K562 (cell line): Measurements from ENCODE around the gene MANEAL. TPM values are rescaled to one million over a fixed set of nuclear protein-coding genes. Genes with fewer than 3 reads are reported as not detected.

Experiments
- C11orf30 ChIP-seq: fragments of 450-650 bp; IDR thresholded peaks from 2 replicates; pipeline ENCODE4 v1.6.1; 2016; ENCODE audit warnings: low read depth, mild to moderate bottlenecking
- CREB1 ChIP-seq, 2 experiments: sonication (generic) in 1 of 2; formaldehyde crosslinking in 1 of 2; IDR thresholded peaks; 2 replicates each; pipeline versions ENCODE4 v1.6.1 to v1.8.0; 2012 to 2022; ENCODE audit warnings: inconsistent platforms in 1 of 2, mild to moderate bottlenecking in 1 of 2, missing genetic modification reagents in 1 of 2, moderate library complexity in 1 of 2
- CTCFL ChIP-seq: IDR thresholded peaks from 2 replicates; pipeline ENCODE4 v1.6.1; 2011; ENCODE audit warnings: borderline replicate concordance, low read depth, mild to moderate bottlenecking, moderate library complexity, low read length; ENCODE audit not compliant: insufficient read depth, poor library complexity, severe bottlenecking
- ETV5 ChIP-seq: sonication (generic); formaldehyde crosslinking; IDR thresholded peaks from 2 replicates; pipeline ENCODE4 v1.4.0; 2020; ENCODE audit warnings: low read depth, mild to moderate bottlenecking, missing genetic modification reagents
- HOMEZ ChIP-seq: fragments of 250-450 bp; sonication (Bioruptor Pico); IDR thresholded peaks from 2 replicates; pipeline ENCODE4 v1.4.0; 2020; ENCODE audit warnings: mild to moderate bottlenecking, moderate library complexity
- LCOR ChIP-seq: sonication (generic); formaldehyde crosslinking; IDR thresholded peaks from 2 replicates; pipeline ENCODE4 v1.8.0; 2022; ENCODE audit warnings: mild to moderate bottlenecking, missing genetic modification reagents
- MAFF ChIP-seq: IDR thresholded peaks from 2 replicates; pipeline ENCODE4 v1.6.1; 2012; ENCODE audit warnings: low read length, improper control_type of control experiment
- MNT ChIP-seq, 2 experiments: fragments of 450-650 bp; conservative IDR thresholded peaks; 2 replicates each; pipeline ENCODE4 v1.6.1; 2017; ENCODE audit warnings: mild to moderate bottlenecking in 2 of 2, moderate library complexity in 2 of 2
- POU5F1 ChIP-seq: fragments of 150-350 bp; IDR thresholded peaks from 2 replicates; pipeline ENCODE4 v1.6.1; 2014; ENCODE audit warnings: borderline replicate concordance, low read length, low read depth, mild to moderate bottlenecking; ENCODE audit not compliant: partially characterized antibody
- STAT6 ChIP-seq: sonication (generic); formaldehyde crosslinking; IDR thresholded peaks from 2 replicates; pipeline ENCODE4 v1.8.1; 2023; ENCODE audit warnings: mild to moderate bottlenecking, missing genetic modification reagents
- SUPT5H ChIP-seq: fragments of 450-650 bp; IDR thresholded peaks from 2 replicates; pipeline ENCODE4 v1.6.1; 2016
- TEAD1 ChIP-seq, 2 experiments: fragments of 450-650 bp in 1 of 2; sonication (generic) in 1 of 2; formaldehyde crosslinking; IDR thresholded peaks; 2 replicates each; pipeline versions ENCODE4 v1.4.0 to v1.8.0; 2020 to 2022; ENCODE audit warnings: mild to moderate bottlenecking in 2 of 2, missing genetic modification reagents in 1 of 2
- THRAP3 ChIP-seq: fragments of 450-650 bp; IDR thresholded peaks from 2 replicates; pipeline ENCODE4 v1.6.1; 2016; ENCODE audit warnings: mild to moderate bottlenecking, inconsistent platforms, borderline replicate concordance
- ZBTB1 ChIP-seq: sonication (generic); formaldehyde crosslinking; IDR thresholded peaks from 2 replicates; pipeline ENCODE4 v1.8.1; 2023; ENCODE audit warnings: missing genetic modification reagents, low read depth, mild to moderate bottlenecking, borderline replicate concordance
- ZKSCAN1 ChIP-seq: fragments of 150-350 bp; IDR thresholded peaks from 2 replicates; pipeline ENCODE4 v1.6.1; 2016; ENCODE audit warnings: low read depth, low read length
- ZNF143 ChIP-seq: sonication (generic); formaldehyde crosslinking; IDR thresholded peaks from 2 replicates; pipeline ENCODE4 v1.9.0; 2022; ENCODE audit warnings: mild to moderate bottlenecking, missing genetic modification reagents
- ZNF280A ChIP-seq: fragments of 450-650 bp; IDR thresholded peaks from 2 replicates; pipeline ENCODE4 v1.6.1; 2018; ENCODE audit warnings: mild to moderate bottlenecking, low read depth; ENCODE audit not compliant: partially characterized antibody
- polyA plus RNA-seq, 8 experiments: library from polyadenylated mRNA; depleted of rRNA in 4 of 8; stranded (reverse) in 5 of 8; unstranded in 3 of 8; fragments of >200 nt; fragmentation: Nextera tagmentation in 2 of 8; fragmentation: Illumina TruSeq in 1 of 8; extraction: Ambion mirVana in 2 of 8; extraction: Trizol in 1 of 8; gene quantifications; 2 replicates each; pipeline versions ENCODE4 v1.2.1 to v1.2.3, GENCODE V29; 2011 to 2014; ENCODE audit warnings: inconsistent platforms in 1 of 8, missing spikeins in 1 of 8
- total RNA-seq, 7 experiments: library from RNA; depleted of rRNA in 6 of 7; stranded (reverse); fragments of >200 nt in 6 of 7; fragmentation: Illumina TruSeq in 2 of 7; extraction: Trizol in 2 of 7; gene quantifications; 2 replicates each; pipeline versions ENCODE4 v1.2.1 to v1.2.3, GENCODE V29; 2011 to 2021; ENCODE audit warnings: low replicate concordance in 1 of 7

Gene MANEAL
- total and polyA plus RNA-seq, 9 of the 15 experiments (the other 6 are each of a cell fraction or from before 2014, with no cell fraction given), result 0.37 to 3.2 (median 1.2) TPM

GRCh38 chr1:37811027-37811655 lies 17.5 kb downstream of the MANEAL start (continued):
- TF ChIP-seq MAFF (peak; percentile 82), ZNF143 (CRISPR knock-in tag) (no peak), CREB1 (IDR thresholded peaks at IDR 0.05) (no peak), CREB1 (CRISPR knock-in tag; IDR thresholded peaks at IDR 0.05) (peak; percentile 42; the same call in 1 of the 2 replicates), POU5F1 (no peak), ZNF280A (no peak), HOMEZ (CRISPR knock-in tag) (no peak), ZBTB1 (CRISPR knock-in tag) (no peak; the same call in 1 of the 2 replicates), MNT (conservative IDR thresholded peaks at IDR 0.05) (peak in 1 of 2 experiments; percentile 34; a peak in 1 of 4 replicates), C11orf30 (peak; percentile 93), THRAP3 (no peak), ETV5 (no peak), STAT6 (CRISPR knock-in tag) (no peak), LCOR (CRISPR knock-in tag) (0 out of 2 replicates have a peak, but pooled peaks have one; percentile 43), ZKSCAN1 (0 out of 2 replicates have a peak, but pooled peaks have one; percentile 33), TEAD1 (CRISPR knock-in tag; IDR thresholded peaks at IDR 0.05) (0 out of 4 replicates have a peak, but pooled peaks of 1 of the 2 experiments have one; percentile 32), SUPT5H (no peak), CTCFL (peak; percentile 80)
